ENCODE measurements around the gene BLOC1S1.
A peak's percentile ranks its signal among the peaks of the same experiment; 100 is the strongest.

GRCh38 chr12:55729819-55730818 is 14.3 kb downstream of the BLOC1S1 start:
- no peak for TF ChIP-seq CTCF (IDR thresholded peaks at IDR 0.05)
- TF ChIP-seq POLR2A (IDR thresholded peaks at IDR 0.05), result peak; percentile 38
